Kidney (tissue), 14 donors: Measurements from ENCODE around the gene ATP10D. TPM values are rescaled to one million over a fixed set of nuclear protein-coding genes. Genes with fewer than 3 reads are reported as not detected.

Experiments used
- DNase-seq, 5 donors: peaks; one replicate each; pipeline ENCODE4 v3.0.0-alpha.2; 2013 to 2020
- FAIRE-seq: peaks from 2 replicates; lab custom pipeline; 2012; peaks lifted over from hg19 to GRCh38; lab: Jason Lieb, UNC
- H3K27ac ChIP-seq, 2 donors: one replicate each; pipeline ENCODE4 v1.7.0; 2013; ENCODE audit warnings: low read depth in 2 of 2, low read length in 2 of 2, inconsistent platforms in 1 of 2
- H3K27me3 ChIP-seq: one replicate; pipeline ENCODE4 v1.7.1; 2013; ENCODE audit warnings: low read length, inconsistent platforms; ENCODE audit not compliant: control insufficient read depth, insufficient read depth
- H3K36me3 ChIP-seq, 3 donors: one replicate each; pipeline versions ENCODE4 v1.7.0 to v1.7.1; 2013; ENCODE audit warnings: low read length in 3 of 3, control low read depth in 1 of 3, inconsistent platforms in 1 of 3; ENCODE audit not compliant: insufficient read depth in 3 of 3, control insufficient read depth in 2 of 3
- H3K4me1 ChIP-seq, 3 donors: one replicate each; pipeline versions ENCODE4 v1.7.0 to v1.7.1; 2013; ENCODE audit warnings: low read length in 3 of 3, inconsistent platforms in 1 of 3, low read depth in 1 of 3; ENCODE audit not compliant: control insufficient read depth in 2 of 3, insufficient read depth in 2 of 3
- H3K4me3 ChIP-seq, 3 donors: one replicate each; pipeline versions ENCODE4 v1.7.0 to v1.8.1; 2013; ENCODE audit warnings: low read length in 3 of 3, control low read depth in 1 of 3, inconsistent platforms in 1 of 3
- H3K9ac ChIP-seq, 3 donors: one replicate each; pipeline versions ENCODE4 v1.7.0 to v1.7.1; 2013; ENCODE audit warnings: low read length in 3 of 3, control low read depth in 1 of 3, inconsistent platforms in 1 of 3
- H3K9me3 ChIP-seq, 3 donors: one replicate each; pipeline versions ENCODE4 v1.7.0 to v1.7.1; 2013; ENCODE audit warnings: low read length in 3 of 3, control low read depth in 1 of 3, inconsistent platforms in 1 of 3; ENCODE audit not compliant: control insufficient read depth in 2 of 3, insufficient read depth in 1 of 3
- intact Hi-C: fragments of 100-400 bp; cut with DNase I; formaldehyde crosslinking; loops from one replicate; pipeline ENCODE4 v1.11.1; 2022
- polyA plus RNA-seq: library from polyadenylated mRNA; stranded (reverse); fragments of 350-450 nt; fragmentation: Illumina TruSeq; extraction: RNeasy Lipid Tissue Mini Kit (QIAGEN cat#74804); gene quantifications from one replicate; pipeline ENCODE4 v1.2.3, GENCODE V29; 2014; ENCODE audit warnings: low read depth, low replicate concordance; ENCODE audit not compliant: insufficient read depth
- total RNA-seq: library from RNA; stranded (reverse); fragmentation: NEBNext Ultra II Directional; extraction: Animal tissue kit (Norgen Biotek cat#: 25700); gene quantifications from one replicate; pipeline ENCODE4 v1.2.1, GENCODE V29; 2021
- TF ChIP-seq, protein P1 (sequence below): IDR thresholded peaks from 3 replicates; pipeline ENCODE4 v1.5.1; 2012; ENCODE audit warnings: mild to moderate bottlenecking, moderate library complexity, borderline replicate concordance; ENCODE audit not compliant: insufficient read depth; ENCODE audit errors: extremely low read depth
- donor health status: control.
- donor health status: control.
- donor health status: control.
- donor health status: control.
- donor health status: control.
- donor health status: DM: yes; HTN: yes; CAD: no.
- donor health status: Normal renal cell carcinoma (clear cell type).

ATP10D gene
- total and polyA plus RNA-seq, 2 donors from 2014 or later: 10.4 to 43.6 TPM

DNA sequence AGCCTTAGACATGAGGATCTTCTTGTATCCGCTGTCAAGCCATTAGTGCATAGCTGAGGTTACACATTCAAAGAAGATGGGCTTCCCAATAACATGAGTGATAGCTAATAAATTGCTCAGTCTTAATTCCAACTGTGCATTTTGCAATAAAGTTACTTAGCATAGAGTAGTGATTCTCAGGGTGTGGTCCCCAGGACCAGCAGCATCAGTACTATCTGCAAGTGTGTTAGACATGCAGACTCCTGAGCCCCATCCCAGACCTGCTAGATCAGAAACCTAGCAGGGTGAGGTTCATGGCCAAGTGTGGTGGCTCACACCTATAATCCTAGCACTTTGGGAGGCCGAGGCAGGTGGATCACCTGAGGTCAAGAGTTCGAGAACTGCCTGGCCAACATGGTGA lies 20.1 kb downstream of the ATP10D start:
- H3K9ac ChIP-seq: no peak overlapping the region
- FAIRE-seq (no peak), DNase-seq (no peak)
- peaks cover 0 to under 1% (median 0%) of the 10 kb centered on the region in 3 donors for H3K4me1 ChIP-seq
- no peaks in the 10 kb centered on the region for H3K36me3 ChIP-seq
- intact Hi-C loops: no loop called here
- no peak overlapping the region for H3K4me3 ChIP-seq
- H3K9me3 ChIP-seq: no peaks in the 10 kb centered on the region
- H3K27ac ChIP-seq: no peak overlapping the region
- H3K27me3 ChIP-seq: no peaks in the 10 kb centered on the region
- TF ChIP-seq, protein P1, sequence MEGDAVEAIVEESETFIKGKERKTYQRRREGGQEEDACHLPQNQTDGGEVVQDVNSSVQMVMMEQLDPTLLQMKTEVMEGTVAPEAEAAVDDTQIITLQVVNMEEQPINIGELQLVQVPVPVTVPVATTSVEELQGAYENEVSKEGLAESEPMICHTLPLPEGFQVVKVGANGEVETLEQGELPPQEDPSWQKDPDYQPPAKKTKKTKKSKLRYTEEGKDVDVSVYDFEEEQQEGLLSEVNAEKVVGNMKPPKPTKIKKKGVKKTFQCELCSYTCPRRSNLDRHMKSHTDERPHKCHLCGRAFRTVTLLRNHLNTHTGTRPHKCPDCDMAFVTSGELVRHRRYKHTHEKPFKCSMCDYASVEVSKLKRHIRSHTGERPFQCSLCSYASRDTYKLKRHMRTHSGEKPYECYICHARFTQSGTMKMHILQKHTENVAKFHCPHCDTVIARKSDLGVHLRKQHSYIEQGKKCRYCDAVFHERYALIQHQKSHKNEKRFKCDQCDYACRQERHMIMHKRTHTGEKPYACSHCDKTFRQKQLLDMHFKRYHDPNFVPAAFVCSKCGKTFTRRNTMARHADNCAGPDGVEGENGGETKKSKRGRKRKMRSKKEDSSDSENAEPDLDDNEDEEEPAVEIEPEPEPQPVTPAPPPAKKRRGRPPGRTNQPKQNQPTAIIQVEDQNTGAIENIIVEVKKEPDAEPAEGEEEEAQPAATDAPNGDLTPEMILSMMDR: no peak

DNA sequence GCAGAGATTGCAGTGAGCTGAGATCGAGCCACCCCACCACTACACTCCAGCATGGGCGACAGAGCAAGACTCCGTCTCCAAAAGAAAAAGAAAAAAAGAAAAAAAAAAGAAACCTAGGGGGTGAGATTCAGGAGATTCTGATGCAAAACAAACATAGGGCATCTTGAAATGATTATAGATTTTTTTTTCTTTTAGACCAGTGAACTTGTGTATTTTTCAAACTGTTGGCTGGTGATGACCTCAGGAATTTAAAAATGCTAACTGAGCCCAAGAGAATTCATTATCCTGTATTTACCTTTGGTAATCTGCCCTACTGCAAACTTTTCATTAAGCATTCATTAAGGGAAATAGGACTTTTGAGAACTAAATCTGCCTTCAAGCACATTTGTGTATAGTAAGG lies 20.6 kb downstream of the ATP10D start:
- H3K27me3 ChIP-seq: no peaks in the 10 kb centered on the region
- H3K9ac ChIP-seq: no peak overlapping the region
- no peak overlapping the region for H3K4me3 ChIP-seq
- peaks cover 0 to 4% (median 0%) of the 10 kb centered on the region in 3 donors for H3K4me1 ChIP-seq
- intact Hi-C loops: no loop called here
- H3K36me3 ChIP-seq: no peaks in the 10 kb centered on the region
- TF ChIP-seq, protein P1: no peak
- no peak overlapping the region for H3K27ac ChIP-seq
- H3K9me3 ChIP-seq: no peaks in the 10 kb centered on the region
- DNase-seq (no peak), FAIRE-seq (no peak)

DNA sequence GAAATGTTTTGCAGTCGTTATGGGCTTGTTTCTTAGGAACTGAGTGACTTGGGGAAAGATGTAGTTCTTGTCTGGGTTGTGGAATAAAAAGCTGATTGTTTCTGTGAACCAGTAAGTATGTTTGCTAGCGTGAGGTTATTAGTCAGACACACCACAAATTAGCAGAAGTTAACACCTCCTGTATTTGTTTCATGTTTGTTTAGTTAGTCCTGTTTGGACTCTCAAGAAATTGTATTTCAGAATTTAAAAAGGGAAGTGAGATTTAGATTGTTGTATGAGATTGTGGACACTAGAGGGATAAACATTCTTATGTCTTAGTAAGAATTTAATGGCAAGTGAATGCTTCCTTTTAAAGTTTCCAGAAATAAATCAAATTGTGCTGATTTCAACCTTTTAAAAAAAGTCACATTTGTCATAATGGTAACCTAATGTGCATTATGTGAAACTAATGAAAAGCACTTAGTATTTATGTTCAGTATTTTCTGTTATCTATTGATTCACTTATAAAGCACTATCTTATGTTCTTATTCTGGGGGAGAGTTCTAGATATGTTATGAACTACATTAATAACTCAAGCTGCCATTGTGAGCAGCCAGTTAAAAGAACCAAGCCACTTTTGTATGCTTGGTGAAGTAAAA lies 25.6 kb downstream of the ATP10D start:
- TF ChIP-seq, protein P1: no peak
- H3K9me3 ChIP-seq: no peaks in the 10 kb centered on the region
- peak overlapping the region in 1 of 2 donors; percentile 67 for H3K27ac ChIP-seq
- H3K36me3 ChIP-seq: peaks cover 8 to 12% (median 12%) of the 10 kb centered on the region in 3 donors
- no peaks in the 10 kb centered on the region for H3K27me3 ChIP-seq
- DNase-seq: peak in 1 of 5 donors; percentile 33
- H3K9ac ChIP-seq: no peak overlapping the region
- intact Hi-C loops: no loop called here
- H3K4me3 ChIP-seq: no peak overlapping the region
- FAIRE-seq: peak; percentile 92
- peaks cover 0 to 8% (median 4%) of the 10 kb centered on the region in 3 donors for H3K4me1 ChIP-seq
